ENCODE data around the gene MAB21L3.

The MAB21L3 gene

GRCh38 chr1:116111524-116112021 is 374 bp downstream of the MAB21L3 start:
- DNase-seq (ENCODE audit: low spot score), result no peak

GRCh38 chr1:116112388-116113140 is 1.4 kb downstream of the MAB21L3 start:
- DNase-seq (ENCODE audit: low spot score), result no peak

GRCh38 chr1:116113615-116114014 is 2.4 kb downstream of the MAB21L3 start:
- no peak for DNase-seq (ENCODE audit: low spot score)

- DNase-seq (ENCODE audit: low spot score), result no peak
These were observed 4.6 kb downstream of the MAB21L3 start for GRCh38 chr1:116115476-116116439.

GRCh38 chr1:116118471-116118870 is 7.3 kb downstream of the MAB21L3 start:
- DNase-seq (ENCODE audit: low spot score), result no peak

GRCh38 chr1:116119876-116120275 is 8.7 kb downstream of the MAB21L3 start:
- DNase-seq (ENCODE audit: low spot score), result no peak

GRCh38 chr1:116122955-116123757 is 12.0 kb downstream of the MAB21L3 start:
- DNase-seq (ENCODE audit: low spot score), result no peak

- DNase-seq (ENCODE audit: low spot score), result no peak
These were observed 12.8 kb downstream of the MAB21L3 start for GRCh38 chr1:116123837-116124533.

- DNase-seq (ENCODE audit: low spot score), result no peak
These were observed 14.6 kb downstream of the MAB21L3 start for GRCh38 chr1:116125758-116126157.

GRCh38 chr1:116126281-116126680 is 15.1 kb downstream of the MAB21L3 start:
- DNase-seq (ENCODE audit: low spot score), result no peak

GRCh38 chr1:116127123-116127847 is 16.1 kb downstream of the MAB21L3 start:
- no peak for DNase-seq (ENCODE audit: low spot score)

GRCh38 chr1:116127848-116128540 is 16.8 kb downstream of the MAB21L3 start:
- no peak for DNase-seq (ENCODE audit: low spot score)

GRCh38 chr1:116128664-116129063 is 17.5 kb downstream of the MAB21L3 start:
- DNase-seq (ENCODE audit: low spot score), result no peak

GRCh38 chr1:116129537-116129936 is 18.3 kb downstream of the MAB21L3 start:
- DNase-seq (ENCODE audit: low spot score), result no peak

- no peak for DNase-seq (ENCODE audit: low spot score)
These were observed 19.2 kb downstream of the MAB21L3 start for GRCh38 chr1:116130356-116130755.

- DNase-seq (ENCODE audit: low spot score), result no peak
These were observed 20.0 kb downstream of the MAB21L3 start for GRCh38 chr1:116131170-116131569.

- no peak for DNase-seq (ENCODE audit: low spot score)
These were observed 20.8 kb downstream of the MAB21L3 start for GRCh38 chr1:116131866-116132605.

- peak; percentile 40 for DNase-seq (ENCODE audit: low spot score)
These were observed 22.7 kb downstream of the MAB21L3 start for GRCh38 chr1:116133696-116134475.

GRCh38 chr1:116134476-116134773 is 23.2 kb downstream of the MAB21L3 start:
- no peak for DNase-seq (ENCODE audit: low spot score)
